Muscle layer of duodenum (tissue), 2 donors: ENCODE measurements around the gene NLGN4Y.
"Not testable (repeated sequence)": the region's sequence is repeated elsewhere in the genome, so short reads cannot be mapped to it uniquely, and the experiment has no call there.

Experiments
- H3K27ac ChIP-seq: one replicate; pipeline ENCODE4 v1.7.0; 2013; ENCODE audit warnings: mild to moderate bottlenecking, low read length
- H3K27me3 ChIP-seq: one replicate; pipeline ENCODE4 v1.7.0; 2013; ENCODE audit warnings: low read depth, mild to moderate bottlenecking, control low read depth, low read length
- H3K36me3 ChIP-seq, 2 donors: one replicate each; pipeline ENCODE4 v1.7.0; 2013; ENCODE audit warnings: low read length in 2 of 2, control low read depth in 1 of 2, mild to moderate bottlenecking in 1 of 2; ENCODE audit not compliant: insufficient read depth in 2 of 2, control insufficient read depth in 1 of 2
- H3K4me1 ChIP-seq, 2 donors: one replicate each; pipeline ENCODE4 v1.7.0; 2013; ENCODE audit warnings: low read length in 2 of 2, mild to moderate bottlenecking in 2 of 2, control low read depth in 1 of 2, moderate library complexity in 1 of 2; ENCODE audit not compliant: insufficient read depth in 2 of 2, control insufficient read depth in 1 of 2
- H3K4me3 ChIP-seq, 2 donors: one replicate each; pipeline ENCODE4 v1.7.0; 2013; ENCODE audit warnings: low read length in 2 of 2, low read depth in 1 of 2, mild to moderate bottlenecking in 1 of 2
- H3K9me3 ChIP-seq, 2 donors: one replicate each; pipeline ENCODE4 v1.7.0; 2013; ENCODE audit warnings: low read length in 2 of 2, control low read depth in 1 of 2, mild to moderate bottlenecking in 1 of 2; ENCODE audit not compliant: control insufficient read depth in 1 of 2
- donor health status: healthy.

The NLGN4Y gene

DNA sequence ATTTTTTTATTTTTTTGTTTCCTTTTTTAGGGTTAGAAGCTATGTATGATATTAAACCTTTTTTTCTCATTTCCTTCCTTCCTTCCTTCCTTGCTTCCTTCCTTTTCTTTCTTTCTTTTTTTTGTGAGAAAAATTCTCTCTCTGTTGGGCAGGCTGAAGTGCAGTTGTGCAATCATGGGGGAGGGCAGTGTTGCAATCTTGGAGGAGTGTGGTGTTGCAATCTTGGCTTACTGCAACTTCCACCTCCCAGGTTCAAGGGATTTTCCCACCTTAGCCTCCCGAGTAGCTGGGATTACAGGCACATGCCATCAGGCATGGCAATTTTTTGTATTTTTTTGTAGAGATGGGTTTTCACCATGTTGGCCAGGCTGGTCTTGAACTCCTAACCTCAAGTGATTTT lies 326.4 kb downstream of the NLGN4Y start:
- Histone ChIP-seq H3K27me3 (no peaks in the 10 kb centered on the region), H3K9me3 (no peaks in the 10 kb centered on the region), H3K4me1 (no peaks in the 10 kb centered on the region), H3K27ac (no peak overlapping the region), H3K36me3 (no peaks in the 10 kb centered on the region), H3K4me3 (no peak overlapping the region)

DNA sequence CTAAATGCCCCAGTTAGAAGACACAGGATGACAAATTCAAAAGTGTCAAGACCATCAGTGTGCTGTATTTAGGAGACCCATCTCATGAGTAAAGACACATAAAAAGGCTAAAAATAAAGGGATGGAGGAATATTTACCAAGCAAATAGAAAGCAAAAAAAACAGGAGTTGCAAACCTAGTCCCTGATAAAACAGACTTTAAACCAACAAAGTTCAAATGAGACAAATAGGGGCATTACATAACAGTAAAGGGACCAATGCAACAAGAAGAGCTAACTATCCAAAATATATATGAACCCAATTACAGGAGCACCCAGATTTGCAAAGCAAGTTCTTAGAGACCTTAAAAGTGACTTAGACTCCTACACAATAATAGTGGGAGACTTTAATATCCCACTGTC lies 336.1 kb downstream of the NLGN4Y start:
- H3K4me1 ChIP-seq, result no peaks in the 10 kb centered on the region
- H3K9me3 ChIP-seq, result no peaks in the 10 kb centered on the region
- H3K4me3 ChIP-seq, result no peak overlapping the region

DNA sequence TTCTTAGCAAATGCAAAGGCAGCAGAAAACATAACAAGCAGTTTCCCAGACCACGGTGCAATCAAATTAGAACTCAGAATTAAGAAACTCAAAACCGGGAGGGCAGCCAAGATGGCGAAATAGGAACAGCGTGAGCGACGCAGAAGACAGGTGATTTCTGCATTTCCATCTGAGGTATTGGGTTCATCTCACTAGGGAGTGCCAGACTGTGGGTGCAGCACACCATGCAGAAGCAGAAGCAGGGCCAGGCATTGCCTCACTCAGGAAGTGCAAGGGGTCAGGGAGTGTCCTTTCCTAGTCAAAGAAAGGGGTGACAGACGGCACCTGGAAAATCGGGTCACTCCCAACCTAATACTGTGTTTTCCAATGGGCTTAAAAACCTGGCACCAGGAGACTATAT lies 336.7 kb downstream of the NLGN4Y start:
- not testable (repeated sequence) for H3K36me3 ChIP-seq, H3K4me1 ChIP-seq, H3K27me3 ChIP-seq, H3K4me3 ChIP-seq, H3K9me3 ChIP-seq, H3K27ac ChIP-seq

More for the DNA sequence above, 336.1 kb downstream of the NLGN4Y start:
- no peak overlapping the region for H3K27ac ChIP-seq
- H3K27me3 ChIP-seq, result no peaks in the 10 kb centered on the region
- no peaks in the 10 kb centered on the region for H3K36me3 ChIP-seq

DNA sequence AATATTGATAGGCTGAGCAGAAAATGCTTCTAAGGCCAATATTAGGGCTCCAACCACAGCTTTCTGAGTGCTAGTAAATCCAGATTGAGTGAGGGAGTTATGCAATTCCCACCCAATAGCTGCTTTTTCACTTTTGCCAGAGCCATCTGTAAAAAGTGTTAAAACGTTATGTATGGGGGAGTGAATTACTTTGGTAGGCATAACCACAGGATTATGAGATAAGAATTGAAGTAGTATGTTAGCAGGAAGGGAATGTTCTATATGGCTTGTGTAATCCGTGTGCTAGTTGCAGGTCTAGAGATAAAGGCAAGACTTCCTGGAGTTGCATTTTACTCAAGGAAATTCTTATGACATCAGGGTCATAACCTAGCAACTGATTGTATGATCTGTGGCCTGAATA lies 347.6 kb downstream of the NLGN4Y start:
- Histone ChIP-seq H3K36me3 (no peaks in the 10 kb centered on the region), H3K4me1 (no peaks in the 10 kb centered on the region), H3K27me3 (no peaks in the 10 kb centered on the region), H3K27ac (no peak overlapping the region), H3K9me3 (peaks cover 0 to 1% of the 10 kb centered on the region in 2 donors), H3K4me3 (no peak overlapping the region)
